Ishikawa (cell line): ENCODE data around the gene TRIO.

Source experiments
- CEBPB ChIP-seq: IDR thresholded peaks from 2 replicates; pipeline ENCODE4 v1.6.1; 2012
- CREB1 ChIP-seq: IDR thresholded peaks from 2 replicates; pipeline ENCODE4 v1.6.1; 2012; ENCODE audit warnings: low read depth
- EGR1 ChIP-seq: IDR thresholded peaks from 2 replicates; pipeline ENCODE4 v1.6.1; 2012
- EP300 ChIP-seq: IDR thresholded peaks from 2 replicates; pipeline ENCODE4 v1.6.1; 2012; ENCODE audit warnings: borderline replicate concordance
- FOXM1 ChIP-seq: IDR thresholded peaks from 2 replicates; pipeline ENCODE4 v1.6.1; 2012; ENCODE audit warnings: low read depth, borderline replicate concordance
- NFIC ChIP-seq: IDR thresholded peaks from 2 replicates; pipeline ENCODE4 v1.6.1; 2012
- RAD21 ChIP-seq: IDR thresholded peaks from 2 replicates; pipeline ENCODE4 v1.6.1; 2012; ENCODE audit warnings: low read depth
- TAF1 ChIP-seq: IDR thresholded peaks from 2 replicates; pipeline ENCODE4 v1.6.1; 2012; ENCODE audit warnings: low read depth, mild to moderate bottlenecking
- TCF12 ChIP-seq: IDR thresholded peaks from 2 replicates; pipeline ENCODE4 v1.6.1; 2012; ENCODE audit warnings: low read depth
- TEAD4 ChIP-seq: IDR thresholded peaks from 2 replicates; pipeline ENCODE4 v1.6.1; 2012
- YY1 ChIP-seq: IDR thresholded peaks from 2 replicates; pipeline ENCODE4 v1.6.1; 2012; ENCODE audit warnings: low read depth
- ZBTB7A ChIP-seq: IDR thresholded peaks from 2 replicates; pipeline ENCODE4 v1.6.1; 2012; ENCODE audit warnings: low read depth
- TF ChIP-seq, protein P1 (sequence below): IDR thresholded peaks from 2 replicates; pipeline ENCODE4 v1.6.1; 2012
- TF ChIP-seq, protein P2 (sequence below): IDR thresholded peaks from 2 replicates; pipeline ENCODE4 v1.6.1; 2012; ENCODE audit warnings: low read depth, mild to moderate bottlenecking
- TF ChIP-seq, protein P3 (sequence below): IDR thresholded peaks from 2 replicates; pipeline ENCODE4 v1.6.1; 2012

Gene TRIO

DNA sequence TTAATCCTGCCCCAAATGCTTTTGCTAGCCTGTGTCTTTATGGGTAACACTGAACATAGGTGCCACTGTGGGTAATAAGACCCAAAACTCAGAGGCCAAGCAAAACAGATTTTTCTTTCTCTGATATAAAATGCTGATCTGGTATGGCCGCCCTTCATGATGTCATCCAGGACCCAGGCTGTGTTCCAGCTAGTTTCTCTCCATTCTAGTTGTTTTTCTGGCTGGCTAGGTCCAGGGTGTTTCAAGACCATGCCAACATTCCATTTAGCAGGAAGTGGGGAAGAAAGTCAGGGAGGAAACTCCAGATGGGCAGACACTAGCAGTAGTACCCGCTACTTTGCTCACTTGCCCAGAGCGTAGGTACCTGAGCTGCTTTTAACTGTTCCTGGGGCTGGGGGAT lies 254.6 kb downstream of the TRIO start:
- TF ChIP-seq EP300 (no peak), TEAD4 (no peak), ZBTB7A (no peak), RAD21 (no peak), FOXM1 (no peak), TAF1 (no peak), CREB1 (no peak), TCF12 (no peak), YY1 (no peak), NFIC (no peak), EGR1 (no peak), CEBPB (no peak)
- TF ChIP-seq, protein P1, sequence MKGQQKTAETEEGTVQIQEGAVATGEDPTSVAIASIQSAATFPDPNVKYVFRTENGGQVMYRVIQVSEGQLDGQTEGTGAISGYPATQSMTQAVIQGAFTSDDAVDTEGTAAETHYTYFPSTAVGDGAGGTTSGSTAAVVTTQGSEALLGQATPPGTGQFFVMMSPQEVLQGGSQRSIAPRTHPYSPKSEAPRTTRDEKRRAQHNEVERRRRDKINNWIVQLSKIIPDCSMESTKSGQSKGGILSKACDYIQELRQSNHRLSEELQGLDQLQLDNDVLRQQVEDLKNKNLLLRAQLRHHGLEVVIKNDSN: no peak
- TF ChIP-seq, protein P2, sequence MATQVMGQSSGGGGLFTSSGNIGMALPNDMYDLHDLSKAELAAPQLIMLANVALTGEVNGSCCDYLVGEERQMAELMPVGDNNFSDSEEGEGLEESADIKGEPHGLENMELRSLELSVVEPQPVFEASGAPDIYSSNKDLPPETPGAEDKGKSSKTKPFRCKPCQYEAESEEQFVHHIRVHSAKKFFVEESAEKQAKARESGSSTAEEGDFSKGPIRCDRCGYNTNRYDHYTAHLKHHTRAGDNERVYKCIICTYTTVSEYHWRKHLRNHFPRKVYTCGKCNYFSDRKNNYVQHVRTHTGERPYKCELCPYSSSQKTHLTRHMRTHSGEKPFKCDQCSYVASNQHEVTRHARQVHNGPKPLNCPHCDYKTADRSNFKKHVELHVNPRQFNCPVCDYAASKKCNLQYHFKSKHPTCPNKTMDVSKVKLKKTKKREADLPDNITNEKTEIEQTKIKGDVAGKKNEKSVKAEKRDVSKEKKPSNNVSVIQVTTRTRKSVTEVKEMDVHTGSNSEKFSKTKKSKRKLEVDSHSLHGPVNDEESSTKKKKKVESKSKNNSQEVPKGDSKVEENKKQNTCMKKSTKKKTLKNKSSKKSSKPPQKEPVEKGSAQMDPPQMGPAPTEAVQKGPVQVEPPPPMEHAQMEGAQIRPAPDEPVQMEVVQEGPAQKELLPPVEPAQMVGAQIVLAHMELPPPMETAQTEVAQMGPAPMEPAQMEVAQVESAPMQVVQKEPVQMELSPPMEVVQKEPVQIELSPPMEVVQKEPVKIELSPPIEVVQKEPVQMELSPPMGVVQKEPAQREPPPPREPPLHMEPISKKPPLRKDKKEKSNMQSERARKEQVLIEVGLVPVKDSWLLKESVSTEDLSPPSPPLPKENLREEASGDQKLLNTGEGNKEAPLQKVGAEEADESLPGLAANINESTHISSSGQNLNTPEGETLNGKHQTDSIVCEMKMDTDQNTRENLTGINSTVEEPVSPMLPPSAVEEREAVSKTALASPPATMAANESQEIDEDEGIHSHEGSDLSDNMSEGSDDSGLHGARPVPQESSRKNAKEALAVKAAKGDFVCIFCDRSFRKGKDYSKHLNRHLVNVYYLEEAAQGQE: no peak
- TF ChIP-seq, protein P3, sequence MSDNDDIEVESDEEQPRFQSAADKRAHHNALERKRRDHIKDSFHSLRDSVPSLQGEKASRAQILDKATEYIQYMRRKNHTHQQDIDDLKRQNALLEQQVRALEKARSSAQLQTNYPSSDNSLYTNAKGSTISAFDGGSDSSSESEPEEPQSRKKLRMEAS: no peak

DNA sequence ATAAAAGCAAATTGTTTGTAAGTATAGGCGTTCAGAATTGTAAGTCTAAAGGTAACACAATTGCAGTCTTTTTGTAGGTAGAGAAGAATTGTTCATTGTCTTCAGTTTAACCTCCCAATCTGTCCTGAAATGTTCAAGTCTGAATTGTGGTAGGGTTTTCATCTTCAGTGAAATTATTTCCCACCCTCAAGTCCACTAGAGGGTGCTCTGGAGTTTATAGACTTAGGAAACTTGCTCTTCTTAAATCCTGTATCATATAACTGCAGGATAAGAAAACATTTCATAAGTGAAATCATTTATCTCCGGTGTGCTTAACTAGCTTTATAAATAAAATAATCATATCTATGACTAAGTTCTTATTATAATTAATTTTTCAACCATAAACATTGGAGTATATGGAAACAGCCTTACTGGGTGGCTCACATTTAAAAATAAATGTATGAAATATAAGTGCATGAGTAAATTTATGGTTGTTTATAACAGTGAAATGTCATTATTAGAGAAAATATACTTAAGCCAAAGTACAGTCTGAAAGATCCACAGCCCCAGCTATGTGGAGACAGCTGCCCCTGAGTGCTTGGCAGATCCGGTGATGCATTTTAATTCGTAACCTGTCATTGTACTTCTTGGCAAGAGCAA lies 256.0 kb downstream of the TRIO start:
- no peak for TF ChIP-seq FOXM1
- TF ChIP-seq RAD21: peak; percentile 43

DNA sequence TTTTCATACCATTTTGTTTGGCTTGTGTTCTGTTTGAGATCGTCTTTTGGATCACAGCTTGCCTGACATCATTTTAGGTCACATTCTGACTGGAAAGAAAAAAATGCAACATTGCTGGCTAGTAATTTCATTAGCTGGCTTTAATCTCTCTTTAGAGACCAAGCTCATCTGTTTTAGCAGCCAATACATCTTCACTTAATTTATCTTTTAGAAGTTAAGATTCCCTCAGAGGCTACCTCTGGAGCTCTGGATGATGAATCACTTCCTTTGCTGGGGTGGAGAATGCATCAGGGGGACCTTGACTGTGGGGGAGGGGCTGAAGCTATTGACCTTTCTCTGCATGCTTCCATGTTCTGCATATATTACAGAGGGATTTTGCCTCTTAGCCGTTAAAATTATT lies 256.9 kb downstream of the TRIO start:
- TF ChIP-seq NFIC: no peak
- no peak for TF ChIP-seq ZBTB7A
- no peak for TF ChIP-seq RAD21
- no peak for TF ChIP-seq YY1
- TF ChIP-seq, protein P2: no peak
- TF ChIP-seq, protein P1: no peak
- TF ChIP-seq EP300: no peak
- TF ChIP-seq CREB1: no peak
- TF ChIP-seq TCF12: no peak
- TF ChIP-seq EGR1: no peak
- no peak for TF ChIP-seq CEBPB
- no peak for TF ChIP-seq FOXM1
- no peak for TF ChIP-seq TAF1
- TF ChIP-seq, protein P3: no peak
- TF ChIP-seq TEAD4: no peak

DNA sequence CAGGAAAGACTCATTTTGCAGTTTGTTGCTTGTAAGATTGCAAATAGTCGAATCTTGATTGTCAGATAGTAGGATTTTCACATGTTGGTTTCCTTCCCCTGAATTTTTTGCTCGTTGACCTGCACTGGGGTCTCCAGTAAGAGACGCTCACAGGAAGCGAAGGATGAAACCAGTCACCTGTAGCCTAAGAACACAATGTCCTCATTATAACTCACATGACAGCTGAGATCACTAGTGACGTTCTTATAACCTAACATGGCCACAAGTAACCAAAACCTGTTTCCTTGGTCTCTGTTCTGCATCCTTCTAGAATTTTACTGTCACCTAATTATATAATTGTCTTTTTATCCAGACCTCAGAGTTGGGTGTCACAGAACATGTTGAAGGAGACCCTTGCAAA lies 257.5 kb downstream of the TRIO start:
- TF ChIP-seq EP300 (no peak), FOXM1 (no peak), TAF1 (no peak), RAD21 (no peak), TEAD4 (no peak), CEBPB (no peak), CREB1 (no peak), NFIC (no peak), ZBTB7A (no peak), YY1 (no peak), TCF12 (no peak), EGR1 (no peak)
- TF ChIP-seq, protein P2: no peak
- TF ChIP-seq, protein P3: no peak
- TF ChIP-seq, protein P1: no peak
